Measurements from ENCODE around the gene FSIP1. TPM values are rescaled to one million over a fixed set of nuclear protein-coding genes. Genes with fewer than 3 reads are reported as not detected.

Gene FSIP1
- polyA plus RNA-seq, 3 donors: 0.10 to 0.48 (median 0.21) TPM

DNA sequence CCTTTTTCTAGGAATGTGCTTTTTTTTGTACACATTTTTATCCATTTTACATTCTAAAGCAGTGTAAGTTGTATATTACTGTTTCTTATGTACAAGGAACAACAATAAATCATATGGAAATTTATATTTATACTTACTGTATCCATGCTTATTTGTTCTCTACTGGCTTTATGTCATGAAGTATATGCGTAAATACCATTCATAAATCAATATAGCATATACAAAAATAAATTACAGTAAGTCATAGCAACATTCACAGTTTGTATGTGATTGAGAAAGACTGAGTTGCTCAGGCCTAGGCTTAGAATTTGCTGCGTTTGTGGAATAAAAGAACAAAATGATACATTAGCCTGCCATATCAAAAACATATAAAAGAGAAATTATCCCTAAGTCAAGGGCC lies 185.3 kb downstream of the FSIP1 start:
- Histone ChIP-seq H3K4me1 (ENCODE audit: control insufficient read depth in 1 of 2, insufficient read depth in 2 of 2, low read length in 2 of 2) (no peaks in the 10 kb centered on the region), H3K36me3 (replicated peaks in 1 of 2; ENCODE audit: control insufficient read depth in 1 of 2, insufficient read depth in 2 of 2, low read length in 2 of 2) (peaks cover 18 to 40% of the 10 kb centered on the region in 2 donors), H3K4me3 (replicated peaks in 1 of 3; ENCODE audit: low read depth in 2 of 3, low read length in 3 of 3) (no peak overlapping the region), H3K4me2 (replicated peaks; ENCODE audit: extremely low read depth, low read length, poor library complexity, severe bottlenecking) (no peak overlapping the region), H3K27ac (ENCODE audit: low read depth in 1 of 2, low read length in 2 of 2) (no peak overlapping the region), H3K27me3 (ENCODE audit: control insufficient read depth in 2 of 2, insufficient read depth in 2 of 2, low read length in 2 of 2) (no peaks in the 10 kb centered on the region), H3K9me3 (replicated peaks in 1 of 2; ENCODE audit: control insufficient read depth in 1 of 2, insufficient read depth in 1 of 2, low read length in 2 of 2) (no peaks in the 10 kb centered on the region), H3K9ac (ENCODE audit: insufficient read depth, low read length, poor library complexity, severe bottlenecking) (no peak overlapping the region), H3K79me2 (ENCODE audit: insufficient read depth, low read length) (no peaks in the 10 kb centered on the region), H4K20me1 (ENCODE audit: insufficient read depth, low read length) (peaks cover 4% of the 10 kb centered on the region), H2AFZ (ENCODE audit: insufficient read depth, low read depth, low read length, poor library complexity, severe bottlenecking) (no peak overlapping the region)
- Mint-ChIP-seq H3K4me3 (no peak overlapping the region), H3K4me1 (no peaks in the 10 kb centered on the region), H3K9me3 (no peaks in the 10 kb centered on the region), H3K27me3 (ENCODE audit: low read depth in 3 of 3) (peaks cover 1 to 2% (median 1%) of the 10 kb centered on the region in 3 donors), H3K27ac (no peak overlapping the region), H3K36me3 (peaks cover 41 to 48% of the 10 kb centered on the region in 2 donors)
- TF ChIP-seq, protein P1, sequence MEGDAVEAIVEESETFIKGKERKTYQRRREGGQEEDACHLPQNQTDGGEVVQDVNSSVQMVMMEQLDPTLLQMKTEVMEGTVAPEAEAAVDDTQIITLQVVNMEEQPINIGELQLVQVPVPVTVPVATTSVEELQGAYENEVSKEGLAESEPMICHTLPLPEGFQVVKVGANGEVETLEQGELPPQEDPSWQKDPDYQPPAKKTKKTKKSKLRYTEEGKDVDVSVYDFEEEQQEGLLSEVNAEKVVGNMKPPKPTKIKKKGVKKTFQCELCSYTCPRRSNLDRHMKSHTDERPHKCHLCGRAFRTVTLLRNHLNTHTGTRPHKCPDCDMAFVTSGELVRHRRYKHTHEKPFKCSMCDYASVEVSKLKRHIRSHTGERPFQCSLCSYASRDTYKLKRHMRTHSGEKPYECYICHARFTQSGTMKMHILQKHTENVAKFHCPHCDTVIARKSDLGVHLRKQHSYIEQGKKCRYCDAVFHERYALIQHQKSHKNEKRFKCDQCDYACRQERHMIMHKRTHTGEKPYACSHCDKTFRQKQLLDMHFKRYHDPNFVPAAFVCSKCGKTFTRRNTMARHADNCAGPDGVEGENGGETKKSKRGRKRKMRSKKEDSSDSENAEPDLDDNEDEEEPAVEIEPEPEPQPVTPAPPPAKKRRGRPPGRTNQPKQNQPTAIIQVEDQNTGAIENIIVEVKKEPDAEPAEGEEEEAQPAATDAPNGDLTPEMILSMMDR (IDR thresholded peaks at IDR 0.05): no peak
- no CpG with 5 or more reads among the region's 2 CpGs for WGBS (ENCODE audit: insufficient coverage)
- intact Hi-C loops (cut with micrococcal nuclease): no loop called here
- no peak for DNase-seq

DNA sequence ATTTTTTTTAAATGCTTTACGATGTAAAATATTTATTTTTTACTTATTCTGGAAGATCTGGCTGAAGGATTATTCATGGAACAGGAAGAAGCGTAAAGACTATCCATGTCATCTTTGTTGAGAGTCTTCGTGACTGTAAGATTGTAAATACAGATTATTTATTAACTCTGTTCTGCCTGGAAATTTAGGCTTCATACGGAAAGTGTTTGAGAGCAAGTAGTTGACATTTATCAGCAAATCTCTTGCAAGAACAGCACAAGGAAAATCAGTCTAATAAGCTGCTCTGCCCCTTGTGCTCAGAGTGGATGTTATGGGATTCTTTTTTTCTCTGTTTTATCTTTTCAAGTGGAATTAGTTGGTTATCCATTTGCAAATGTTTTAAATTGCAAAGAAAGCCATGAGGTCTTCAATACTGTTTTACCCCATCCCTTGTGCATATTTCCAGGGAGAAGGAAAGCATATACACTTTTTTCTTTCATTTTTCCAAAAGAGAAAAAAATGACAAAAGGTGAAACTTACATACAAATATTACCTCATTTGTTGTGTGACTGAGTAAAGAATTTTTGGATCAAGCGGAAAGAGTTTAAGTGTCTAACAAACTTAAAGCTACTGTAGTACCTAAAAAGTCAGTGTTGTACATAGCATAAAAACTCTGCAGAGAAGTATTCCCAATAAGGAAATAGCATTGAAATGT lies 186.1 kb downstream of the FSIP1 start:
- intact Hi-C loops (cut with micrococcal nuclease): no loop called here
- H3K9me3 ChIP-seq (replicated peaks in 1 of 2; ENCODE audit: control insufficient read depth in 1 of 2, insufficient read depth in 1 of 2, low read length in 2 of 2): no peaks in the 10 kb centered on the region
- H3K27ac ChIP-seq (ENCODE audit: low read depth in 1 of 2, low read length in 2 of 2): no peak overlapping the region
- no peaks in the 10 kb centered on the region for H3K79me2 ChIP-seq (ENCODE audit: insufficient read depth, low read length)
- TF ChIP-seq, protein P1 (IDR thresholded peaks at IDR 0.05): no peak
- H3K36me3 ChIP-seq (replicated peaks in 1 of 2; ENCODE audit: control insufficient read depth in 1 of 2, insufficient read depth in 2 of 2, low read length in 2 of 2): peaks cover 20 to 48% of the 10 kb centered on the region in 2 donors
- H3K9ac ChIP-seq (ENCODE audit: insufficient read depth, low read length, poor library complexity, severe bottlenecking): no peak overlapping the region
- no CpG with 5 or more reads among the region's 5 CpGs for WGBS (ENCODE audit: insufficient coverage)
- Mint-ChIP-seq H3K27ac (no peak overlapping the region), H3K4me3 (no peak overlapping the region), H3K27me3 (ENCODE audit: low read depth in 3 of 3) (peaks cover 1 to 2% (median 1%) of the 10 kb centered on the region in 3 donors), H3K36me3 (peaks cover 49 to 56% of the 10 kb centered on the region in 2 donors), H3K9me3 (no peaks in the 10 kb centered on the region), H3K4me1 (no peaks in the 10 kb centered on the region)
- no peak overlapping the region for H3K4me2 ChIP-seq (replicated peaks; ENCODE audit: extremely low read depth, low read length, poor library complexity, severe bottlenecking)
- H3K4me3 ChIP-seq (replicated peaks in 1 of 3; ENCODE audit: low read depth in 2 of 3, low read length in 3 of 3): no peak overlapping the region
- H3K27me3 ChIP-seq (ENCODE audit: control insufficient read depth in 2 of 2, insufficient read depth in 2 of 2, low read length in 2 of 2): no peaks in the 10 kb centered on the region
- no peak overlapping the region for H2AFZ ChIP-seq (ENCODE audit: insufficient read depth, low read depth, low read length, poor library complexity, severe bottlenecking)
- DNase-seq: no peak
- H3K4me1 ChIP-seq (ENCODE audit: control insufficient read depth in 1 of 2, insufficient read depth in 2 of 2, low read length in 2 of 2): no peaks in the 10 kb centered on the region
- H4K20me1 ChIP-seq (ENCODE audit: insufficient read depth, low read length): peaks cover 4% of the 10 kb centered on the region

Data from CD14-positive monocyte (primary cell).